ENCODE results near the gene CUEDC1.

The CUEDC1 gene

DNA sequence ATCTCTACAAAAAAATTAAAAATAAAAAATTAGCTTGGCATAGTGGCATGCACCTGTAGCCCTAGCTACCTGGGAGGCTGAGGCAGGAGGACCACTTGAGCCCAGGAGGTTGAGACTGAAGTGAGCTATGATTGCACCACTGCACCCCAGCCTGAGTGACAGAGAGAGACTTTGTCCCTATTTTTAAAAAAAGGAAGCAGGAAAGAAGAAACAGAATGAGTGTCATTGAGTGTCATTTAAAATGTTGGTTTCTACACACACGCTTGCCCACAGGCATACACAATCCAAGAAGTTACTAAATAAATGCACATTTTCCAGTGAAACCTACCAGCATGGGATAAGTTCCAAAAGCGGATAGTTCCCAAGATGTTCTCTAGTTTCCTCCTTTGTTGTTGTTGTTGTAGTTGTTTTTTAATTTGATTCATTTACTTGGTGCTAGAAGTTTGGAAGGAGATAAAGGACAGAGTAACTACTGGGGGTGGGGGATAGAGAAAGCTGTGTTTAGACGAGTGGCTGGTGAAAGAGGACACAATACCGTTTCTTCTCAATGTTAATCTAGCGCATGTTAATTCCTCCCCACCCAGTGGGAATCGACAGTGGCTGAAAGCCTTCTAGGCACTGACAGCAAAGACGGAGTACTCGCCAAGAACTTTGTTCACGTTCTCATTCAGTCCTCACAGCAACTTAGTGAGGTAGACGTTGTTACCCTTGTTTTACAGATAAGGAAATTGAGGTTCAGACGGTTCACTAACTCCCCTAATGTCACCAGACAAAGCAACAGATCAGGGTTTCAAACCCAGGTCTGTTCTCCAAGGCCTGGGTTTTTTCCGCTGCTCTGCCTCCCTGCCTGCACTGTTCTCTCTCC is 122.7 kb downstream of the CUEDC1 start:
- DNase-seq (ENCODE audit: low read depth), result no peak

DNA sequence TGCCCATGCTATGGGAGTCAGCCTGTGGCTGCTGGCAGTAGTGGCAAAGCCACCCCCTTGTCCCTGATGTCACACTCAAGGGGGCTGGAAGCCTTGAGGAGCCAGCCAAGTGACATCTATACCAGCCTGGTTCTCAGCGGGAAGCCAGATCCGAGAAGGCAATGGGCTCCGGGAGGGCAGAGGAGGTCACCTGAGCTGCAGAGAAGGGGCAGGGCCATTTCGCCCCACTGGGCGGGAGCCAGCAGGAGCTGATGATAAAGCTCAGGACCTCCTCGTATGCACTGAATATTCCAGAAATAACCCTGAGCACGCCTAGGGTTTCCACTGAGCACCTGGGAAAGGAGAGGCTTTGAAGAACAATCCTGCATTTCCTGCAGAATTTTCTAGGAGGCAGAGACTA is 124.3 kb downstream of the CUEDC1 start:
- DNase-seq (ENCODE audit: low read depth), result no peak

DNA sequence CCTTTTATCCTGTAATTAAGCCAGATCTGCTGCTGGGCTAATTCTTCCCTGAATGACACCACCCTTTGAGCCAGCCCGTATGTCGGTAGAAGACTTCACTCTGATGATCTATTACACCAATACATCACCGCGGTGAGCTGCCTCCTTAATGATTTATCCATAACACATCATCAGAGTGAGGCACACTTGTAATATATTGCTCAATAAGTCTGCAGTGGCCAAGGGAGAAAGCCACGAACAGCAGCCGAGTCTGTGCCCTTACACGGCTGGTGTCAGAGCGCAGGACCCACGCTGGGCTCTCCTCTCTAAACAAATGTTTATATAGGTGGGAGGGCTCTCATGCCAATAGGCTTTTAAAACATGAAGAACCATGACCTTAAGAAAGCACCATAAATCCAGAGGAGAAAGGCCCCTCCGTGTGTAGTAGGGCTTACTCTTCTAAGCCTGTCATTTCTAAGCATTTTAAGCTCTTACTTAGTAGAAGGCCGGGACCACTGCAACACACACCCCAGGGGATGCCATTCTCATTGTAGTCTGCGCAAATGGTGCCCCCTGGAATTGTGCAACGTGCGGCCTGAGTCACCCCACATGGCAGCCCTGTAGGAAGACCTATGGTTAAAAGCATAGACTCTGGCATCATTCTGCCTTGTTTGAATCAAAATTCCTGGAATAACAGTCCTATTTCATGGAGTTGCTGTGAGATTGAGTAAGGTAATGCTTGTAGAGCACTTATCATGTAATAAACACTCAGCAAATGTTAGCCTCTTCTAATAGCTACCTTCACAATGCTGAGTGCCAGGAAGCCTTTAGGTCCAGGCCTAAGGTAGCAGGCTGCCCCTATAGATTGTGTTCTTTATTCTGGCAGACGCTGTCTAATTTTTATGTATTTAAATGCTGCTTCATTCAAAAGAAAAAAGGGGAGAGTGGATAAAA is 131.5 kb downstream of the CUEDC1 start:
- no peak for DNase-seq (ENCODE audit: low read depth)

DNA sequence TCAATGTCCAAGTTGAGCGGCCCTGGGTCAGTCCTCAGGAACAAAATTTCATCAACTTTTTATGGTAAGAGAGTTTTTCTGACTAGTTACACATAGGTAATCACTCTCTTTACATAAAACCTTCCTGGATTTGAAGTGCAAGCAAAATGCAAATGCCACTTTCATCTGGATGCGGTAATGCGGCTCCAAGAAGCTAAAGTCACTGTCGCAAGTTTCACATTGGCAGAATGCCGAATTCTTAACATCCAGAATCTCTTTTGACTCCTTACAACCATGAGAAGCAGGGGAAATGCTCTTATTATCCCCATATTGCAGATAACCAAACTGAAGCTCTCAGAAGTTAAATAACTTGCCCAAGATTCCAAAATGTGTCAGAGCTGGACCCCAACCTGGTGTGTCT is 135.3 kb downstream of the CUEDC1 start:
- no peak for DNase-seq (ENCODE audit: low read depth)

DNA sequence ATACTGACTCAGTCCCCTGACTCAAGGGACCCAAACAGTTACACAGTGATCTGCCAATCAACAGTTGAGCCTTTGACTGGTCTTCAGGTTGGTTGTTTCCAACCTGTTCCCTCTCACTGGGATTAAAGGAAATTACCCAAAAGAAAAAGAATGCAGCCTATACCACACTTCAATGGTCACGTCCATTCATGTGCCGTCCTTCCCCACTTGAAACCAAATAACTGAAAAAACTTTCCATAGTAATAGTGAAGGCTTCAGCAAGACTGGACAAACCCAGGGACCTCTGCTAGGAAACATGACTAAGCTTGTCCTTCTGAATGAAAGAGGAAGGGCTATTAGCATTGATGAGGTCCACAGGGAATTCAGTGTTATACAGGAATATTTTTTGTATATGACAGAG is 135.9 kb downstream of the CUEDC1 start:
- DNase-seq (ENCODE audit: low read depth), result no peak

DNA sequence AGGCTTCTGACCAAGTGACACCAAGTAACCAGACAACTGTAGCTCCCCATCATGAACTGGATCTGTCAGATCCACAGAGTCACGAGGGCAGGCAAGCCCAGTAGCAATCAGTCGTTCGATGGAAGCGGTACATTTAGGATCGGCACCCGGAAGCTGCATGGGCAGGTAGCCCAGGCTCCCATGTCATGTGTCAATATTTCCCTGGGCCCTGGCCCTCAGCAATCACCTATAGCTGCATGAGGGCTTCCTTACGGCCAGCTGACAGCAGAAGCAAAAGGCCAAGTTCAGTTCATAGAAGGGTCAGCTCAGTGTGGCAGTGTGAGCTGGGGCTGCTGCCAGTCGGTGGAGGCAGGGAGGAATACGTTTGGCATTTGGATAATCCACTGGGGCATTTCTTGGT is 137.1 kb downstream of the CUEDC1 start:
- DNase-seq (ENCODE audit: low read depth), result no peak

DNA sequence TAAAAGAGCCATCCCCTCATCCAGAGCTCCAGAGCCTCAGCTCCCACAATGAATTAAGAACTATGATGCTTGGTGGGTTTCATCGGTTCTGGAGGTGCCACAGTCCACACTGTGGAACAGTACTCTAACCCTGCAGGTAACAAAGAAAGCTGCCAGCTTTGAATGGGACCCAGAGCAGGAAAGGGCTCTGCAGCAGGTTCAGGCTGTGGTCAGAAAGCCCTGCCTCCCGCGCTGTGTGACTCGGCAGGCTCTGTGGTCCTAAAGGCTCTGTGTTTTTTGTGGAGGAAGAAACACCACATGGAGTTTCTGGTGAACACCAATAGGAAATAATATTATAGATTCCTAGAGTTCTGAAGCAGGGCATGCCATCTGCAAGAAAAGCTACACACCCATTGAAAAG is 137.9 kb downstream of the CUEDC1 start:
- DNase-seq (ENCODE audit: low read depth), result no peak

DNA sequence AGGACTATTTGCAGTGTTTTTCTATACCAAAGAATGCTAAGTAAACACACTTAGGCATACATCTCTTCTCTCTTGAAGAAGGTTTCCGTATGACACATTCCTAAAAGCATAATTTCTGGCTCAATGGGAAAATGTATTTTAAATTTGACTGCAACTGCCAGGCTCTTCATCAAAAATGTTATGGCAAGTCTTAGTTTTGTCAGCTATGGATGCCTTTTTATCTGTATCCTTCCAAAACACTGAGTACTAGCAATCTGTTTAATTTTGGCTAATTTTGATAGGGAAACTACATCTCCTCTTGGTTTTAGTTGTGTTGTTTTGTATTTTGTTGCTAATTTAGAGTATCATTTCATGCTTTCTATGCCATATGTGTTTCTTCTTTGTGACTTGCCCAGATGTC is 140.8 kb downstream of the CUEDC1 start:
- no peak for DNase-seq (ENCODE audit: low read depth)

DNA sequence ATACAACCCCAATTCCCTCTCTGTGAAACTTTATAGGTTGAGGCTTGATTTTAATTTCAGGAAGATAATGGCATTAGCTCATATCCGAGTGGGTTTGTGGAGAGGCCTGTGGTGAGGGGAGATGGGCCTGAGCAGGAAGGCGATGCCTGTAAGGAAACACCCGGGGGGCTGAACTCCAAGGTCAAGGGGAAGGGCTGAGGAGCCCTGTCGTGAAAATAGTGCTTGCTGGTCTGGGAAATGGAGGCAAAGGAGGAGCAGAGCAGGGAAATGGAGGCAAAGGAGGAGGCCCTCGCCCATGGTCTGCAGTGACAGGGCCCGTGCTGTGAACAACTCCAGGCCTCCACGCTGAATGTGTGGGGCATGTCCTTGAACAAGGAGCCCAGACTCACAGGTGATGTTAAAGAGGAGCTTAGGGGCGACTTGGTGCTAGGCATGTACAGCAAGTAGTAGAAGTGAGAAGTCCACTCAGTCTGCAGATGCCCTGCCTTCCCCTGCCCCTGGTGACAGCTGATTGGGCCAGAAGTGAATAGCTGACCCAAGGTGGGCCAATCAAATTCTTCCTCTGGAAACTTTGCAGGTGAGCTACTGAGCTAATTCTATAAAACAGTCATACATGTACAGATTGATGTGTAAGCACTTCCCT is 143.5 kb downstream of the CUEDC1 start:
- no peak for DNase-seq (ENCODE audit: low read depth)

Data from T follicular helper cell (primary cell).